SU-DHL-6 (cell line): ENCODE results near the gene HYOU1.

Experiments used
- H2AFZ ChIP-seq: fragments of 200-600 bp; sonication (generic); 2 replicates; pipeline ENCODE4 v1.6.1; 2014; ENCODE audit warnings: low read depth, mild to moderate bottlenecking, moderate library complexity, mixed read lengths, antibody characterized with exemption, low read length; ENCODE audit not compliant: severe bottlenecking
- H3F3A ChIP-seq: fragments of 200-600 bp; shearing (Covaris generic); 2 replicates; pipeline ENCODE4 v1.6.0; 2016; ENCODE audit warnings: antibody characterized with exemption, mild to moderate bottlenecking; ENCODE audit not compliant: insufficient read depth
- H3K27ac ChIP-seq: fragments of 200-600 bp; sonication (generic); 2 replicates; pipeline ENCODE4 v1.5.1; 2016; ENCODE audit warnings: low read depth, mild to moderate bottlenecking, low read length, moderate library complexity, mixed read lengths
- H3K27me3 ChIP-seq: fragments of 200-600 bp; sonication (generic), shearing (Covaris generic); 2 replicates; pipeline ENCODE4 v1.6.0; 2014; ENCODE audit warnings: mild to moderate bottlenecking, low read length
- H3K36me3 ChIP-seq: fragments of 200-600 bp; sonication (generic); 2 replicates; pipeline ENCODE4 v1.6.1; 2014; ENCODE audit warnings: mild to moderate bottlenecking, low read length, mixed read lengths
- H3K4me2 ChIP-seq: fragments of 300-600, 200-600 bp; shearing (Covaris generic), sonication (generic); 2 replicates; pipeline ENCODE4 v1.6.0; 2014; ENCODE audit warnings: low read length, low read depth, mild to moderate bottlenecking; ENCODE audit not compliant: poor library complexity, severe bottlenecking
- H3K4me3 ChIP-seq: fragments of 200-600 bp; sonication (generic); 2 replicates; pipeline ENCODE4 v1.5.1; 2014; ENCODE audit warnings: antibody characterized with exemption, low read length, mild to moderate bottlenecking, mixed read lengths; ENCODE audit not compliant: insufficient read depth, poor library complexity, severe bottlenecking
- H3K79me2 ChIP-seq: fragments of 200-600 bp; sonication (generic); 2 replicates; pipeline ENCODE4 v1.6.1; 2014; ENCODE audit warnings: mild to moderate bottlenecking, low read length, moderate library complexity; ENCODE audit not compliant: insufficient read depth
- H3K9ac ChIP-seq: fragments of 200-600 bp; sonication (generic); 2 replicates; pipeline ENCODE4 v1.7.0; 2014; ENCODE audit warnings: mild to moderate bottlenecking, low read length
- H3K9me2 ChIP-seq: fragments of 200-600 bp; sonication (generic); replicated peaks from 2 replicates; pipeline ENCODE4 v1.6.1; 2014; ENCODE audit warnings: low read length; ENCODE audit not compliant: insufficient read depth
- H3K9me3 ChIP-seq: fragments of 200-600 bp; sonication (generic); 2 replicates; pipeline ENCODE4 v1.6.1; 2014; ENCODE audit warnings: low read length, mixed read lengths; ENCODE audit not compliant: insufficient read depth
- H4K20me1 ChIP-seq: fragments of 200-600 bp; sonication (generic); 2 replicates; pipeline ENCODE4 v1.6.1; 2014; ENCODE audit warnings: low read depth, mild to moderate bottlenecking, antibody characterized with exemption, low read length, moderate library complexity, mixed read lengths
- CTCF ChIP-seq: fragments of 200-600 bp; sonication (generic); IDR thresholded peaks from one replicate; pipeline ENCODE4 v1.5.1; 2017; ENCODE audit warnings: antibody characterized with exemption, mild to moderate bottlenecking, low read length, moderate library complexity; ENCODE audit not compliant: insufficient read depth, poor library complexity, severe bottlenecking
- EZH2phosphoT487 ChIP-seq: fragments of 200-600 bp; sonication (generic), shearing (Covaris generic); conservative IDR thresholded peaks from 2 replicates; pipeline ENCODE4 v1.6.1; 2018; ENCODE audit warnings: mild to moderate bottlenecking, antibody characterized with exemption, low read length, moderate library complexity, mixed read lengths

The HYOU1 gene

GRCh38 chr11:119056421-119056999 is 495 bp downstream of the HYOU1 start:
- Histone ChIP-seq H3K36me3 (no peaks in the 10 kb centered on the region), H3K9me2 (no peaks in the 10 kb centered on the region), H3K9me3 (no peaks in the 10 kb centered on the region), H4K20me1 (no peaks in the 10 kb centered on the region), H3K27me3 (no peaks in the 10 kb centered on the region), H3K79me2 (peaks cover 27% of the 10 kb centered on the region), H3K4me3 (peak overlapping the region; percentile 71), H3K4me2 (peak overlapping the region; percentile 54), H3K9ac (peak overlapping the region; percentile 95), H2AFZ (peak overlapping the region; percentile 42), H3F3A (no peaks in the 10 kb centered on the region), H3K27ac (peak overlapping the region; percentile 55)
- TF ChIP-seq EZH2phosphoT487 = no peak
- TF ChIP-seq CTCF = no peak

- H3K79me2 ChIP-seq = peaks cover 27% of the 10 kb centered on the region
- H3K4me3 ChIP-seq = peak overlapping the region; percentile 71
- H3K27ac ChIP-seq = no peak overlapping the region
- H3K36me3 ChIP-seq = no peaks in the 10 kb centered on the region
- no peak overlapping the region for H2AFZ ChIP-seq
- H3K9ac ChIP-seq = peak overlapping the region; percentile 95
- no peak for TF ChIP-seq EZH2phosphoT487
- no peak for TF ChIP-seq CTCF
- H4K20me1 ChIP-seq = no peaks in the 10 kb centered on the region
- H3K9me2 ChIP-seq = no peaks in the 10 kb centered on the region
- no peaks in the 10 kb centered on the region for H3K9me3 ChIP-seq
- H3K27me3 ChIP-seq = no peaks in the 10 kb centered on the region
- H3K4me2 ChIP-seq = peak overlapping the region; percentile 54
- no peaks in the 10 kb centered on the region for H3F3A ChIP-seq
These were observed 1.1 kb downstream of the HYOU1 start for GRCh38 chr11:119055901-119056300.

- Histone ChIP-seq H3K79me2 (peaks cover 27% of the 10 kb centered on the region), H4K20me1 (no peaks in the 10 kb centered on the region), H3K9me3 (no peaks in the 10 kb centered on the region), H3K4me2 (no peak overlapping the region), H3K4me3 (no peak overlapping the region), H3K36me3 (no peaks in the 10 kb centered on the region), H3K27ac (no peak overlapping the region), H3K9me2 (no peaks in the 10 kb centered on the region), H3K27me3 (no peaks in the 10 kb centered on the region), H3F3A (no peaks in the 10 kb centered on the region), H3K9ac (no peak overlapping the region), H2AFZ (no peak overlapping the region)
- TF ChIP-seq CTCF (no peak), EZH2phosphoT487 (no peak)
These were observed 2.6 kb downstream of the HYOU1 start for GRCh38 chr11:119054418-119054817.
